B cell (primary cell): ENCODE results near the gene TRAFD1. TPM values are rescaled to one million over a fixed set of nuclear protein-coding genes. Genes with fewer than 3 reads are reported as not detected.

Experiments
- ATAC-seq: fragments of 200-7000 bp; cut with Tn5 transposase; one replicate; pipeline ENCODE4 v1.10.0; 2021; ENCODE audit warnings: low read depth, mild to moderate bottlenecking, moderate number of reproducible peaks, moderate library complexity
- CTCF ChIA-PET: fragments of 350-600 bp; sonication (Branson Sonifier 250); formaldehyde crosslinking; loops from one replicate; lab custom pipeline; 2021; ENCODE audit warnings: antibody characterized with exemption, inconsistent platforms; lab: Charles Lee
- POLR2A ChIA-PET: fragments of 350-600 bp; sonication (Branson Sonifier 250); formaldehyde crosslinking; loops from one replicate; lab custom pipeline; 2021; ENCODE audit warnings: antibody characterized with exemption; lab: Charles Lee
- DNase-seq: peaks from one replicate; pipeline ENCODE4 v3.0.0; 2013
- H2AFZ ChIP-seq: 2 replicates; pipeline ENCODE4 v1.6.1; 2012; ENCODE audit warnings: mild to moderate bottlenecking, low read depth, low read length; ENCODE audit not compliant: insufficient read depth, poor library complexity, severe bottlenecking
- H3K27ac ChIP-seq, 2 donors: 1 replicate in 1 of 2; 2 replicates in 1 of 2; pipeline ENCODE4 v1.5.1; 2012 to 2013; ENCODE audit warnings: low read length in 2 of 2, mild to moderate bottlenecking in 2 of 2, moderate library complexity in 1 of 2
- H3K27me3 ChIP-seq, 4 experiments: fragments of 200-600 bp in 1 of 4; sonication (generic) in 1 of 4; replicated peaks in 1 of 4; 1 replicate in 2 of 4; 2 replicates in 2 of 4; pipeline versions ENCODE4 v1.6.1 to v1.7.0; 2013 to 2016; ENCODE audit warnings: low read length in 3 of 4, mild to moderate bottlenecking in 2 of 4, mixed read lengths in 1 of 4, moderate library complexity in 1 of 4; ENCODE audit not compliant: insufficient read depth in 4 of 4, control insufficient read depth in 3 of 4; ENCODE audit errors: control extremely low read depth in 1 of 4
- H3K36me3 ChIP-seq, 2 experiments: replicated peaks in 1 of 2; 1 replicate in 1 of 2; 2 replicates in 1 of 2; pipeline versions ENCODE4 v1.6.1 to v1.7.1; 2013; ENCODE audit warnings: low read length in 1 of 2; ENCODE audit not compliant: insufficient read depth in 2 of 2, control insufficient read depth in 1 of 2; ENCODE audit errors: control extremely low read depth in 1 of 2, extremely low read depth in 1 of 2
- H3K4me1 ChIP-seq, 2 donors: fragments of 200-600 bp in 1 of 2; sonication (generic) in 1 of 2; 1 replicate in 1 of 2; 2 replicates in 1 of 2; pipeline versions ENCODE4 v1.5.1 to v1.6.1; 2013 to 2017; ENCODE audit warnings: low read length in 2 of 2; ENCODE audit not compliant: control insufficient read depth in 2 of 2, insufficient read depth in 2 of 2
- H3K4me2 ChIP-seq: replicated peaks from 2 replicates; pipeline ENCODE3; 2012; ENCODE audit warnings: mild to moderate bottlenecking, low read depth, low read length; ENCODE audit not compliant: poor library complexity, severe bottlenecking
- H3K4me3 ChIP-seq, 5 experiments: fragments of 200-600 bp in 1 of 5; sonication (generic) in 1 of 5; 1 replicate in 3 of 5; 2 replicates in 2 of 5; pipeline versions ENCODE4 v1.5.1 to v1.7.0; 2011 to 2016; ENCODE audit warnings: low read length in 4 of 5, mild to moderate bottlenecking in 4 of 5, low read depth in 2 of 5, control low read depth in 1 of 5, moderate library complexity in 1 of 5; ENCODE audit not compliant: insufficient read depth in 1 of 5; ENCODE audit errors: control extremely low read depth in 1 of 5, extremely low read depth in 1 of 5
- H3K79me2 ChIP-seq: fragments of 200-600 bp; sonication (generic); one replicate; pipeline ENCODE4 v1.6.0; 2016; ENCODE audit warnings: low read length; ENCODE audit not compliant: control insufficient read depth, insufficient read depth
- H3K9ac ChIP-seq: fragments of 200-600 bp; sonication (generic); 2 replicates; pipeline ENCODE4 v1.6.1; 2017; ENCODE audit warnings: mild to moderate bottlenecking, low read length, moderate library complexity
- H3K9me3 ChIP-seq, 3 donors: one replicate each; pipeline versions ENCODE4 v1.6.1 to v1.7.1; 2013; ENCODE audit warnings: low read length in 2 of 3; ENCODE audit not compliant: control insufficient read depth in 2 of 3, insufficient read depth in 1 of 3; ENCODE audit errors: control extremely low read depth in 1 of 3
- H4K20me1 ChIP-seq: 2 replicates; pipeline ENCODE4 v1.6.0; 2012; ENCODE audit warnings: mild to moderate bottlenecking, low read length; ENCODE audit not compliant: insufficient read depth, control insufficient read depth, poor library complexity, severe bottlenecking
- H3K27ac Mint-ChIP-seq: one replicate; pipeline ENCODE4 v1.8.0; 2021; ENCODE audit warnings: mixed read lengths
- H3K27me3 Mint-ChIP-seq: one replicate; pipeline ENCODE4 v1.8.0; 2021; ENCODE audit warnings: mixed read lengths
- H3K4me1 Mint-ChIP-seq: one replicate; pipeline ENCODE4 v1.8.0; 2021; ENCODE audit warnings: mixed read lengths
- H3K4me3 Mint-ChIP-seq: one replicate; pipeline ENCODE4 v1.8.0; 2021; ENCODE audit warnings: mixed read lengths
- H3K9me3 Mint-ChIP-seq: one replicate; pipeline ENCODE4 v1.8.0; 2022; ENCODE audit warnings: mixed read lengths; ENCODE audit not compliant: insufficient read depth
- CTCF ChIP-seq: fragments of 200-600 bp; IDR thresholded peaks from one replicate; pipeline ENCODE4 v1.8.0; 2022; ENCODE audit warnings: antibody characterized with exemption, mild to moderate bottlenecking
- EZH2 ChIP-seq: IDR thresholded peaks from 2 replicates; pipeline ENCODE4 v1.6.1; 2012; ENCODE audit warnings: borderline replicate concordance, low read depth, mild to moderate bottlenecking, moderate library complexity, low read length; ENCODE audit not compliant: insufficient read depth, poor library complexity, severe bottlenecking
- WGBS: methylation state at CpG from one replicate; pipeline ENCODE4 v1.1.5; 2013; ENCODE audit warnings: missing lambda C conversion rate; ENCODE audit not compliant: insufficient coverage; 5-methylcytosine and 5-hydroxymethylcytosine counted together
- intact Hi-C: fragments of 100-400 bp; cut with micrococcal nuclease; formaldehyde crosslinking; loops from one replicate; pipeline ENCODE4 v1.10.0; 2022
- polyA plus RNA-seq: library from polyadenylated mRNA; depleted of rRNA; stranded (reverse); fragments of >200 nt; gene quantifications from 2 replicates; pipeline ENCODE4 v1.2.3, GENCODE V29; 2012
- total RNA-seq, 2 donors: library from RNA; stranded (reverse); fragments of 120-200 nt in 1 of 2; gene quantifications; 1 replicate in 1 of 2; 2 replicates in 1 of 2; pipeline versions ENCODE4 v1.2.3 to v1.2.4, GENCODE V29; 2013 to 2022

TRAFD1 gene
- total and polyA plus RNA-seq, 2 donors (not counting 1 experiment from before 2014, with no cell fraction given) = 30.9 to 37.7 TPM

GRCh38 chr12:112167031-112167461, 41.7 kb downstream of the TRAFD1 start:
- Mint-ChIP-seq H3K27ac (no peak overlapping the region), H3K9me3 (no peaks in the 10 kb centered on the region), H3K27me3 (no peaks in the 10 kb centered on the region), H3K4me1 (peaks cover 9% of the 10 kb centered on the region), H3K4me3 (no peak overlapping the region)
- H3K9me3 ChIP-seq = peaks cover 0 to 3% (median 0%) of the 10 kb centered on the region in 3 donors
- ChIA-PET POLR2A (no interaction called here), CTCF (no interaction called here)
- no peak for DNase-seq
- H3K27ac ChIP-seq = no peak overlapping the region
- H4K20me1 ChIP-seq = no peaks in the 10 kb centered on the region
- H3K27me3 ChIP-seq = no peaks in the 10 kb centered on the region
- 98% methylated on average over 12 of the region's 12 CpGs for WGBS
- H3K4me2 ChIP-seq = no peak overlapping the region
- H2AFZ ChIP-seq = no peak overlapping the region
- no peak for ATAC-seq
- no peak overlapping the region for H3K9ac ChIP-seq
- no peaks in the 10 kb centered on the region for H3K79me2 ChIP-seq
- H3K36me3 ChIP-seq = peaks cover 4 to 48% of the 10 kb centered on the region in 2 experiments
- intact Hi-C loops = no loop called here
- H3K4me3 ChIP-seq = no peak overlapping the region
- TF ChIP-seq CTCF (no peak), EZH2 (no peak)
- peaks cover 0 to 5% of the 10 kb centered on the region in 2 donors for H3K4me1 ChIP-seq

GRCh38 chr12:112167718-112168525, 42.6 kb downstream of the TRAFD1 start:
- no peak overlapping the region for H3K4me3 Mint-ChIP-seq
- CTCF ChIA-PET = interaction anchor here (1.8 kb wide), 1 partner anchor 222 kb away, joined by 5 read pairs; no protein-coding TSS in a partner anchor
- POLR2A ChIA-PET = no interaction called here

More at GRCh38 chr12:112167718-112168525, 42.6 kb downstream of the TRAFD1 start:
- ATAC-seq (no peak), DNase-seq (no peak)
- H3K36me3 ChIP-seq = peaks cover 6 to 45% of the 10 kb centered on the region in 2 experiments
- H3K4me2 ChIP-seq = no peak overlapping the region
- no peak overlapping the region for H3K4me3 ChIP-seq
- Mint-ChIP-seq H3K27ac (no peak overlapping the region), H3K27me3 (no peaks in the 10 kb centered on the region), H3K4me1 (peaks cover 9% of the 10 kb centered on the region), H3K9me3 (no peaks in the 10 kb centered on the region)
- WGBS = 97% methylated on average over 32 of the region's 32 CpGs
- no peak overlapping the region for H3K27ac ChIP-seq
- H3K79me2 ChIP-seq = no peaks in the 10 kb centered on the region
- peaks cover 0 to 5% of the 10 kb centered on the region in 2 donors for H3K4me1 ChIP-seq
- H3K9ac ChIP-seq = no peak overlapping the region
- no peaks in the 10 kb centered on the region for H4K20me1 ChIP-seq
- H3K9me3 ChIP-seq = no peaks in the 10 kb centered on the region
- TF ChIP-seq CTCF (no peak), EZH2 (no peak)
- intact Hi-C loops = no loop called here
- H2AFZ ChIP-seq = no peak overlapping the region
- no peaks in the 10 kb centered on the region for H3K27me3 ChIP-seq
